ENCODE data around the gene GFOD1. TPM values are rescaled to one million over a fixed set of nuclear protein-coding genes. Genes with fewer than 3 reads are reported as not detected.

Gene GFOD1
- total and polyA plus RNA-seq, 2 of the 4 experiments (the other 2 are of a cell fraction), result 1.8 to 3.4 TPM

GRCh38 chr6:13524801-13525508, 37.6 kb upstream of the GFOD1 start:
- POLR2A ChIA-PET (ENCODE audit: unreplicated experiment), result no interaction called here
- Histone ChIP-seq H3K56ac (ENCODE audit: extremely low read depth, insufficient read depth, low read length) (no peak overlapping the region), H2BK20ac (ENCODE audit: low read depth, low read length) (no peak overlapping the region), H4K91ac (ENCODE audit: insufficient read depth, low read depth, low read length) (no peak overlapping the region), H3K4me2 (ENCODE audit: low read depth, low read length) (no peak overlapping the region), H3K4ac (ENCODE audit: low read depth, low read length) (no peak overlapping the region), H3K4me1 (ENCODE audit: control insufficient read depth, insufficient read depth, low read length) (no peaks in the 10 kb centered on the region), H3K9ac (ENCODE audit: low read depth, low read length) (no peak overlapping the region), H3K79me1 (ENCODE audit: low read depth in 1 of 2, low read length in 2 of 2) (no peaks in the 10 kb centered on the region), H2BK15ac (ENCODE audit: low read depth, low read length) (no peak overlapping the region), H3K36me3 (ENCODE audit: control insufficient read depth, insufficient read depth, low read length) (no peaks in the 10 kb centered on the region), H3K23ac (ENCODE audit: low read depth, low read length) (no peak overlapping the region), H2AK9ac (replicated peaks; ENCODE audit: low read depth, low read length, poor library complexity) (no peak overlapping the region), H3K27me3 (ENCODE audit: control insufficient read depth, insufficient read depth, low read length) (no peaks in the 10 kb centered on the region), H2BK120ac (ENCODE audit: low read depth, low read length) (no peak overlapping the region), H3K9me1 (ENCODE audit: insufficient read depth, low read length) (no peaks in the 10 kb centered on the region), H3K27ac (ENCODE audit: insufficient read depth, low read length) (no peak overlapping the region), H3K4me3 (ENCODE audit: insufficient read depth, low read depth, low read length) (no peak overlapping the region), H3K9me3 (ENCODE audit: control insufficient read depth, insufficient read depth, low read length) (no peaks in the 10 kb centered on the region), H2AK5ac (ENCODE audit: low read depth, low read length) (no peak overlapping the region; the same call in 1 of the 2 replicates), H4K20me1 (ENCODE audit: insufficient read depth, low read length) (no peaks in the 10 kb centered on the region), H2BK5ac (ENCODE audit: low read depth, low read length, poor library complexity, severe bottlenecking) (no peak overlapping the region), H3K14ac (replicated peaks; ENCODE audit: low read depth, low read length) (no peak overlapping the region), H4K5ac (ENCODE audit: low read depth, low read length) (no peak overlapping the region), H3K18ac (ENCODE audit: low read depth, low read length) (no peak overlapping the region), H2AFZ (replicated peaks; ENCODE audit: low read length, poor library complexity) (no peak overlapping the region), H4K8ac (ENCODE audit: low read depth in 2 of 2, low read length in 2 of 2) (no peak overlapping the region)
- in situ Hi-C loops (cut with MboI; ENCODE audit: low sequenced_read_pairs) (loop anchor here (25.0 kb wide), 1 partner anchor 338 kb away; no protein-coding TSS in a partner anchor), intact Hi-C loops (cut with micrococcal nuclease) (no loop called here), dilution Hi-C loops (cut with HindIII; ENCODE audit: low sequenced_read_pairs, unreplicated experiment) (no loop called here)
- no peak for ATAC-seq (ENCODE audit: low read depth)
- DNase-seq, result no peak
- 57% methylated on average over 1 of the region's 12 CpGs; no CpG with 5 or more reads in 1 of the 2 experiments for WGBS, 2 experiments (ENCODE audit: extremely low coverage in 2 of 2, insufficient read length in 1 of 2)
- CTCF ChIA-PET, result no interaction called here
- TF ChIP-seq SMC3 (IDR thresholded peaks at IDR 0.05; ENCODE audit: low read depth, low read length) (no peak), ELK1 (IDR thresholded peaks at IDR 0.05; ENCODE audit: borderline replicate concordance, low read depth, low read length) (no peak), MXI1 (IDR thresholded peaks at IDR 0.05; ENCODE audit: borderline replicate concordance, low read depth, low read length) (no peak), MAZ (IDR thresholded peaks at IDR 0.05; ENCODE audit: borderline replicate concordance, low read depth, low read length) (no peak), RCOR1 (IDR thresholded peaks at IDR 0.05; ENCODE audit: insufficient replicate concordance, low read length) (no peak), MAFK (IDR thresholded peaks at IDR 0.05; ENCODE audit: low read depth, low read length) (no peak), CEBPB (IDR thresholded peaks at IDR 0.05; ENCODE audit: low read depth, low read length) (no peak), CTCF (conservative IDR thresholded peaks at IDR 0.05; ENCODE audit: low read depth, low read length) (no peak), RFX5 (IDR thresholded peaks at IDR 0.05; ENCODE audit: low read depth, low read length) (no peak), USF2 (IDR thresholded peaks at IDR 0.05; ENCODE audit: low read depth, low read length) (no peak), FOS (IDR thresholded peaks at IDR 0.05; ENCODE audit: low read depth, low read length) (no peak), CHD1 (IDR thresholded peaks at IDR 0.05; ENCODE audit: low read depth, low read length) (no peak), RAD21 (IDR thresholded peaks at IDR 0.05; ENCODE audit: low read length) (no peak), POLR2A (IDR thresholded peaks at IDR 0.05; ENCODE audit: low read depth, low read length) (no peak), BHLHE40 (IDR thresholded peaks at IDR 0.05; ENCODE audit: low read depth, low read length) (no peak)
- no TSS peak for BruUV-seq (replicated peaks)
